Urinary bladder (tissue), 4 donors: ENCODE measurements around the gene CST2. TPM values are rescaled to one million over a fixed set of nuclear protein-coding genes. Genes with fewer than 3 reads are reported as not detected.
"Not testable (repeated sequence)": the region's sequence is repeated elsewhere in the genome, so short reads cannot be mapped to it uniquely, and the experiment has no call there.

ENCODE experiments used
- DNase-seq: peaks from one replicate; pipeline ENCODE4 v3.0.0-alpha.2; 2015; ENCODE audit errors: extremely low spot score
- H3K27ac ChIP-seq: one replicate; pipeline ENCODE4 v1.5.1; 2013; ENCODE audit warnings: low read depth, mild to moderate bottlenecking, moderate library complexity
- H3K36me3 ChIP-seq: one replicate; pipeline ENCODE4 v1.6.1; 2013; ENCODE audit warnings: mild to moderate bottlenecking, moderate library complexity; ENCODE audit not compliant: insufficient read depth
- H3K4me1 ChIP-seq: one replicate; pipeline ENCODE4 v1.6.1; 2013; ENCODE audit warnings: mild to moderate bottlenecking, moderate library complexity; ENCODE audit not compliant: insufficient read depth
- H3K4me3 ChIP-seq: one replicate; pipeline ENCODE4 v1.5.1; 2013; ENCODE audit warnings: low read depth, low read length
- WGBS: extraction: QIAGEN DNeasy Blood & Tissue Kit; methylation state at CpG from one replicate; pipeline ENCODE4 v1.1.7; 2013; 5-methylcytosine and 5-hydroxymethylcytosine counted together
- polyA plus RNA-seq: library from polyadenylated mRNA; stranded (reverse); fragments of 200-250 nt; gene quantifications from one replicate; pipeline ENCODE4 v1.2.3, GENCODE V29; 2013
- total RNA-seq: library from RNA; depleted of rRNA; stranded (reverse); fragments of >200 nt; gene quantifications from one replicate; pipeline ENCODE4 v1.2.3, GENCODE V29; 2014
- donor health status: healthy with polysubstance abuse.
- donor health status: healthy.

Gene CST2
- total RNA-seq (not detected), polyA plus RNA-seq (not detected)

- Histone ChIP-seq H3K4me1 (no peaks in the 10 kb centered on the region), H3K4me3 (no peak within 1 kb of the TSS), H3K36me3 (no peaks in the 10 kb centered on the region), H3K27ac (no peak within 1 kb of the TSS)
- DNase-seq: no peak
- WGBS: 63% methylated on average over 4 of the region's 4 CpGs
Observed at GRCh38 chr20:23826541-23827021, at the start of gene CST2. Gene CST2 (minus strand): TSS chr20:23826729. CDS start chr20:23826660, 69 bp downstream.

- no peak for DNase-seq
- Histone ChIP-seq H3K27ac (no peak overlapping the region), H3K4me1 (no peaks in the 10 kb centered on the region), H3K4me3 (no peak overlapping the region), H3K36me3 (no peaks in the 10 kb centered on the region)
- 52% methylated on average over 6 of the region's 6 CpGs for WGBS
Observed at GRCh38 chr20:23875606-23876237, 49.2 kb upstream of the CST2 start.

GRCh38 chr20:23874747-23875146 is 48.2 kb upstream of the CST2 start:
- Histone ChIP-seq H3K27ac (no peak overlapping the region), H3K4me3 (no peak overlapping the region), H3K4me1 (no peaks in the 10 kb centered on the region), H3K36me3 (no peaks in the 10 kb centered on the region)
- no peak for DNase-seq
- 76% methylated on average over 5 of the region's 5 CpGs for WGBS

- Histone ChIP-seq H3K4me3 (no peak overlapping the region), H3K36me3 (no peaks in the 10 kb centered on the region), H3K27ac (no peak overlapping the region), H3K4me1 (no peaks in the 10 kb centered on the region)
- WGBS: 43% methylated on average over 3 of the region's 3 CpGs
- DNase-seq: no peak
Observed at GRCh38 chr20:23873370-23874015, 47.0 kb upstream of the CST2 start.

- H3K4me3 ChIP-seq: no peak overlapping the region
- H3K27ac ChIP-seq: no peak overlapping the region
- no peaks in the 10 kb centered on the region for H3K36me3 ChIP-seq
- no peak for DNase-seq
- 91% methylated on average over 1 of the region's 1 CpG for WGBS
- no peaks in the 10 kb centered on the region for H3K4me1 ChIP-seq
Observed at GRCh38 chr20:23872065-23872464, 45.5 kb upstream of the CST2 start.

- Histone ChIP-seq H3K36me3 (no peaks in the 10 kb centered on the region), H3K4me1 (no peaks in the 10 kb centered on the region), H3K27ac (no peak overlapping the region), H3K4me3 (no peak overlapping the region)
- DNase-seq: no peak
- WGBS: 48% methylated on average over 4 of the region's 4 CpGs
Observed at GRCh38 chr20:23870461-23870860, 43.9 kb upstream of the CST2 start.

GRCh38 chr20:23869520-23869919 is 43.0 kb upstream of the CST2 start:
- Histone ChIP-seq H3K36me3 (no peaks in the 10 kb centered on the region), H3K27ac (no peak overlapping the region), H3K4me3 (no peak overlapping the region), H3K4me1 (no peaks in the 10 kb centered on the region)
- DNase-seq: no peak
- 85% methylated on average over 2 of the region's 2 CpGs for WGBS

- H3K27ac ChIP-seq: no peak overlapping the region
- H3K4me1 ChIP-seq: no peaks in the 10 kb centered on the region
- no peak overlapping the region for H3K4me3 ChIP-seq
- 43% methylated on average over 5 of the region's 5 CpGs for WGBS
- no peak for DNase-seq
- H3K36me3 ChIP-seq: no peaks in the 10 kb centered on the region
Observed at GRCh38 chr20:23868321-23868720, 41.8 kb upstream of the CST2 start.

GRCh38 chr20:23867152-23867776 is 40.7 kb upstream of the CST2 start:
- Histone ChIP-seq H3K4me1 (no peaks in the 10 kb centered on the region), H3K27ac (no peak overlapping the region), H3K36me3 (no peaks in the 10 kb centered on the region), H3K4me3 (no peak overlapping the region)
- no peak for DNase-seq
- WGBS: 60% methylated on average over 9 of the region's 9 CpGs

- WGBS: 33% methylated on average over 9 of the region's 10 CpGs
- not testable (repeated sequence) for H3K4me3 ChIP-seq
Observed at GRCh38 chr20:23860771-23861170, 34.2 kb upstream of the CST2 start.

GRCh38 chr20:23857962-23858595 is 31.6 kb upstream of the CST2 start:
- Histone ChIP-seq H3K4me1 (no peaks in the 10 kb centered on the region), H3K4me3 (no peak overlapping the region), H3K36me3 (no peaks in the 10 kb centered on the region), H3K27ac (no peak overlapping the region)
- 55% methylated on average over 9 of the region's 9 CpGs for WGBS
- DNase-seq: no peak

More at GRCh38 chr20:23860771-23861170, 34.2 kb upstream of the CST2 start:
- not testable (repeated sequence) for H3K4me1 ChIP-seq, H3K27ac ChIP-seq, DNase-seq, H3K36me3 ChIP-seq

- no peak for DNase-seq
- Histone ChIP-seq H3K27ac (no peak overlapping the region), H3K36me3 (no peaks in the 10 kb centered on the region), H3K4me1 (no peaks in the 10 kb centered on the region), H3K4me3 (no peak overlapping the region)
- 89% methylated on average over 5 of the region's 5 CpGs for whole genome bisulfite sequencing
Observed at GRCh38 chr20:23856736-23857135, 30.2 kb upstream of the CST2 start.

- Histone ChIP-seq H3K27ac (no peak overlapping the region), H3K4me3 (no peak overlapping the region), H3K4me1 (no peaks in the 10 kb centered on the region), H3K36me3 (no peaks in the 10 kb centered on the region)
- DNase-seq: no peak
- WGBS: 94% methylated on average over 5 of the region's 5 CpGs
Observed at GRCh38 chr20:23856226-23856625, 29.7 kb upstream of the CST2 start.

- Histone ChIP-seq H3K27ac (no peak overlapping the region), H3K36me3 (no peaks in the 10 kb centered on the region), H3K4me1 (no peaks in the 10 kb centered on the region), H3K4me3 (no peak overlapping the region)
- 61% methylated on average over 2 of the region's 2 CpGs for WGBS
- no peak for DNase-seq
Observed at GRCh38 chr20:23841693-23842092, 15.2 kb upstream of the CST2 start.
